NCI-H2171 treated with DMSO at 0.1 percent for 48 hours (cell line): ENCODE measurements around the gene TMEM131L.
"Not testable (repeated sequence)": the region's sequence is repeated elsewhere in the genome, so short reads cannot be mapped to it uniquely, and the experiment has no call there.

ENCODE experiments used
- DNase-seq: peaks from one replicate; lab custom pipeline; 2025; lab: John Stamatoyannopoulos, UW

Gene TMEM131L

DNA sequence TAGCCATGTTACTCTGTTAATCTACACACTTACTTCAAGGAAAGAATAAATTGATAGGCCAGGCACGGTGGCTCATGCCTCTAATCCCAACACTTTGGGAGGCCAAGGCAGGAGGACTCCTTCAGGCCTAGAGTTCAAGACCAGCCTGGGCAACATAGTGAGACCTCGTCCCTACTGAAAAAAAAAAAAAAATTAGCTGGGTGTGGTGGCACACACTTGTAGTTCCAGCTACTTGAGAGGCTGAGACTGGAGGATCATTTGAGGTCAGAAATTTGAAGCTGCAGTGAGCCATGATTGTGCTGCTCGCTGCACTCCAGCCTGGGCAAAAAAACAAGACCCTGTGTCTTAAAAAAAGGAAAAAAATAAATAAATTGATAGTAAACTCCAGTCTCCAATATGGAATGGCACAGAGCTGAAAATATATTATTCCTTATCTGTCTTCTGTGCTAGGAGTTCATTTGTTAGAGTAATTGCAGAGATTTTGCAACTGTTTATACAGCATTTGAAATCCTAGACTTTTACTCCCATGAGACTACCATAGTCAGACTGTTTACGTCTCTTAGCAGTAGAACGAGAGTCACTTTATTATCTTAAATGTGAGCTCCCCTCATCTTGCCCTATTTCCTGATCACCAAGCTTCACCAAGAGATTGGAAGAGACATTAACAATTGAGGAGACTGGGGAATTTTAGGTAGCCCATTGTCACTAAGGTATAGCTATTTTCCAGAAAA, 18.8 kb upstream of the TMEM131L start:
- DNase-seq = peak; percentile 49

DNA sequence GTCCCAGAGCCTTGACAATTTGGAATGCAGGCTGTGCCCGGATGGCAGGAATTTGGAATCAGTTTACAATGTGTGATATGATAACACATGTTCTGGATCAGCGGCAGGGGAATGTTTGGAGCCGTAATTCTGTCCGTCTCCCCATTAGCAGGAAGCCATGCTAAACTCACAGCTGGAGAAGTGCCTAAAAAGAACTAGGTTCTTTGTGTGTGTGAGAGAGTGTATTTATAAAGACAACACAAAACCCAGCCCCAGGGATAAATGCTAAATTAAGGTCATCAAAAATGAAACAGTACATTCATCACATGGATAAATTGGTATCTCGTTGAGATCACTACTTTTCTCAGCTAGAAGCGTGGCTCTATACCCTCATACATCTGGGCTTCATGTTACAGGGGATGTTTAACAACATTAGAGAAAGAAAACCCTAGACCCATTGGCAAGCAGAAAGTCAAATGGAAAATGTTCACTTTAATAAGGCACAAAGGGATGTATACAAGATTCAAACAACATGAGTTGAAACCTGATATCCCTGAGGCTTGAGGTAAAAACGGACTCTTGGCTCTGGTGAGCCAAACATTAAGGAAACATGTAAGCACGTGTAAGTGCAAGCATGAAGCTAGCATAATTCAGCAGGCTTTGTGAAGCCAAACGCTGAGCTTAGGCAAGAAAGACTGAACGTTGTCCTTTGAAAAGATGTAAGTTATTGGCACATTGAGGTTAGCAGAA, 18.0 kb upstream of the TMEM131L start:
- peak; percentile 13 for DNase-seq

DNA sequence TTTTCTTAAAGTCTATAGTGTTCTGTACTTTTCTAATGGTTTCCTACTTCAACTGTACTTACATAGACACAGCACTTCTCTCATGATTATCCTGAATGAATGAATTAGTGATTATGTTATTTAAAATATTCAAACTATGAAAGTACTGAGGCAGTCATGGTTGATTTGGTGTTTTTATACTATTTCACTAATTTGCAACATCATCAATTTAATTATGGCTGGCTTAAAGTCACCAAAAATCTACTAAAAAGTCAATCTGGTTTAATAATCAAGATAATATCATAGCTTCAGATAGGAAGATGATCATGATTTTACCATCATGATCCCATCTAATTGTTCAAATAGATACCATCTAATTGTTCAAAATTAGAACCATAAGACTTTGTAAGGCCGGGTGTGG, 16.8 kb upstream of the TMEM131L start:
- no peak for DNase-seq

DNA sequence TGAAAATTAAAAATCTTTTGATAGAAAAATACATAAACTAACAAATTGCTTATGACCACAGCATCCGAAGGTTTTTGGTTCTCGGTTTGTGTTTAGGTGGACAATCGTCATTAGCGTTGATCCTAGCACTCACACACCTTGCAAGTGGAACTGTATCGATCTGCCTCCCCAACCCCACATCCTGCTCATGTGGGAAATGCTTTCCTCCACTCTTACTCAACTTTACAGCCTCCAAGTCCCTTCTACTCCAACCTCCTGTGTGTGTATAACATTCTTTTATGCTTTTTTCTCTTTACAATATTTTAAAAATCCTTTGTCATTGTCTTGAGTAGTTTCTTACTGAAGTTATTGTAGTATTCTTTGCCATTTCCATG, 15.6 kb upstream of the TMEM131L start:
- DNase-seq = no peak

DNA sequence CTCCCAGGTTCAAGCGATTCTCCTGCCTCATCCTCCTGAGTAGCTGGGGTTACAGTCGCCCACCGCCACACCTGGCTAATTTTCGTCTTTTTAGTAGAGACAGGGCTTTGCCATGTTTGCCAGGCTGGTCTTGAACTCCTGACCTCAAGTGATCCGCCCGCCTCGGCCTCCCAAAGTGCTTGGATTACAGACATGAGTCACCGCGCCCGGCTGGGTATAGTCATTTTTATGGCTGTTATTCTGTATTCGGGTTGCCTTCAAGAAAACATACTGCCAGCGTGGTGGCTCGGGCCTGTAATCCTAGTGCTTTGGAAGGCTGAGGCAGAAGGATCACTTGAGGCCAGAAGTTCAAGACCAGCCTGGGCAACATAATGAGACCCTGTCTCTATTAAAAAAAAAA, 15.0 kb upstream of the TMEM131L start:
- not testable (repeated sequence) for DNase-seq

DNA sequence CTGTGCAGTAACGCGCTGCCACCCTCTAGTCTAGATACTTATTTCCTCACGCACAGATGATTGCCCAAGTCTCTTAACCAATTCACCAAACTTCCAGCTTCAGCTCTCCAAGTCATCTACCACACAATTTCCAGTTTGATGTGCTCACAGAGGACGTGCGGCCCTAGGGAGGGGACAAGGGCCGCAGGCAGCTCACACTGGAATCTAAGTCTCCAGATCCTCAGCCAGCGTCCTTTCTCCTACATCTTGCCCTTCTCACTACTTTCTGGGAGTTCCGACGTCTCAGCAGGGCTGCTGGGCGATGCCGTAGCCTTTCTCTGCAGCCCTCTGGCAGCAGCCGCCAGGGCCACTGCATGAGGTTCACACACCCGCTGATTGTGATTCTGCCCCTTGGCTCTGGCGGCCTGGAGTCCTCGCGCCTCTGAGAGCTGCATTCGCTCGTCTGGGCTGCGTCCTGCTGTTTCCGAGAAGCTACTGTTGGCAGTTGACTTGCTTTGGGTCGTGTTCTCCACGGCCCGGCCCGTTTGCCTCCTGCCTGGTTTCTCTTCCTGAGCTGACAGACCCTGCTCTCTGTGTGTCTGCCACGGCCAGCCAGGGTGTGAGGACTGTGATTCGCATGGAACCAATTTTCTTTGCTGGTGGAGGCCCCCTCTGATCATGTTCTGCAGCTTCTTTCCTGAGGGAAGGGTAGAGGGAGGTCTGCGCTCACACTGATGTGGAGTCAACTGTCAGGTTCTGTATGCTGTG, 14.1 kb upstream of the TMEM131L start:
- DNase-seq = no peak

DNA sequence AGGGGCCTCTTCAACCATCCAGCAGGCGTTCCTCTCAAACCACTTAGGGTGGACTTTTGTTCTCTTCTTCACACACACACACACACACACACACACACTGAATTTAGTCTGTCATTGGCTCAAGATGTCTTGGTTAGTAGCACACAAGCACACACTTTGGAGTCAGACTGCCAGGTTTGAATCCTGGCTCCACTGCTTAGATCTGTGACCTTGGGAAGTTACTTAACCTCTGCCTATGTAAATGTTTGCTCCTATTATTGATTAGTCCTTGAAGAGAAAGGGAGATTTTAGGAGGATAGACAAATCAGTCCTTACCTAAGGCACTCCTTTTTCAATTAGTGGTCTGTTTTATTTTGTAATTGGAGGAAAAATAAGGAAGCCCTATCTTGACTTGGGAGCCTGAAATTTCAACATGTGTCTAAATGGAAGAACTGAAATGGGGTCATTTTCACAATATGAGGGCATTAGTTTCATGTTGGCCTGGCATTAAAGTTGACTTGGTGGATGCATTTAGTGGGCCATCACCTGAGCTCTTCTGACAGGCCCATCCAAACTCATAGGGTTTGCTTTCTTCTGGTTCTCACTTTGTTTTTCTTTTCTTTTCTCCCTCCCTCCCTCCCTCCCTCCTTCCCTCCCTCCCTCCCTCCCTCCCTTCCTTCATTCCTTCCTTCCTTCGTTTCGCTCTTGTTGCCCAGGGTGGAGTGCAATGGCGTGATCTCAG, 13.3 kb upstream of the TMEM131L start:
- no peak for DNase-seq

DNA sequence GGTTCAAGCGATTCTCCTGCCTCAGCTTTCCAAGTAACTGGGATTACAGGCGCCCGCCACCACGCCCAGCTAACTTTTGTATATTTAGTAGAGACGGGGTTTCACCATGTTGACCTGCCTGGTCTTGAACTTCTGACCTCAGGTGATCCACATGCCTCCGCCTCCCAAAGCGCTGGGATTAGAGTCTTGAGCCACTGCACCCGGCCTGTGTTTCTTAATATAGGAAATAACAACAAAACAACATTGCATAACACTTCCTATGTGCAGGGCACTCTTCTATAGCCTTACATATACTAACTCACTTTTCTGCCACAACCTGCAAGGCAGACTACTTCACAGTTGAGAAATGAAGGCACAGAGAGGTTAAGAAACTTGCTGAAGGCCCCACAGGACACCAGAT, 12.8 kb upstream of the TMEM131L start:
- no peak for DNase-seq

DNA sequence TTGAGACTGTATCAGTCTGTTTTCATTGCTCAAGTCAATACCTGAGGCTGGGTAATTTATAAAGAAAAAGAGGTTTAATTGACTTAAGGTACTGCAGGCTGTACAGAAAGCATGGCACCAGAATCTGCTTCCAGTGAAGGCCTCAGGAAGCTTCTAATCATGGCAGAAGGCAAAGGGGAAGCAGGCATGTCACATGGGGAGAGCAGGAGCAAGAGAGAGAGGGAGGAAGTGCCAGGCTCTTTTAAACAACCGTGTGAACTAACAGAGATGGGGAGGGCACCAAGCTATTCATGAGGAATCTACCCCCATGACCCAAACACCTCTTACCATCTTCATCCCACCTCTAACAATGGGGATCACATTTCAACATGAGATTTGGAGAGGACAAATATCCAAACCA, 7.2 kb upstream of the TMEM131L start:
- no peak for DNase-seq

DNA sequence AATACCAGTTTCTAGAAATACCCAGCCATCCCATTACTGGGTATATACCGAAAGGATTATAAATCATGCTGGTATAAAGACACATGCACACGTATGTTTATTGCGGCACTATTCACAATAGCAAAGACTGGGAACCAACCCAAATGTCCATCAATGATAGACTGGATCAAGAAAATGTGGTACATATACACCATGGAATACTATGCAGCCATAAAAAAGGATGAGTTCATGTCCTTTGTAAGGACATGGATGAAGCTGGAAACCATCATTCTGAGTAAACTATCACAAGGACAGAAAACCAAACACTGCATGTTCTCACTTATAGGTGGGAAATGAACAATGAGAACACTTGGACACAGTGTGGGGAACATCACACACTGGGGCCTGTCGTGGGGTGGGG, 4.6 kb upstream of the TMEM131L start:
- not testable (repeated sequence) for DNase-seq

DNA sequence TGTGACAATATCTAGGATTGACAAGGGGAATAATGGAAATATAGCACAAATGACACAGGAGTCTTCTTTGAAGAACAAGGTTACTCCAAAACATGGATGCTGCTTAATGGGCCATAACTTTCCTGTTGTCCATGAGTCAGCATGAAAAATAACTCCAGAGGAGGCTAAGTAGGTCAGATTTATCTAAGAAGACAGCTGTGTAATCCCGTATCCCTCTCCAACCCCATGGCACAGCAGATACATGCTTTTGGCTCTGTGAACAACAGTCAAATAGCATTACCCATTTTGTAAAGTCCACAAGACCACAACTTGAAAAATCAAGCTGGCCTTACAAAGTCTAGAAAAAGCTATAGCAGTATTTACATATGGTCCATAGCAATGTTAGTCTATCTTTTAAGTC, 2.1 kb upstream of the TMEM131L start:
- no peak for DNase-seq

DNA sequence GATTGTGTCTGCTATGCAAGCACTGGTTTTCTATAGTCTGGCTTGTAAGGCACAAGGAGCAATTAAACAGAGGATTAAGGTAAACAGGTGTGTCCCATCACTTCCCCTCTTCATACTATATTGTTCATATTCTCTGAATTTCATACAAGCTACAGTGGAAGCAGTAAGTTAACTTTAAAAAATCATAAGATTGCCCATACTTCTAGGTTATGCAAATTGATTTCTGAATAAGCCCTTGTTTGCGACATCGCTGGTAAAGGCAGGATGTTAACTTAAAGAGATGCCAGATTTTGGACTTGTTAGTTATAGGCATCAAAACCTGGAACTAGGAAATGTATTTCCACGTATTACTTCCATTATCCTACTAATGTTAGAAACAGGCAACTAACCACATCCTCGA, 1.0 kb upstream of the TMEM131L start:
- DNase-seq = no peak

DNA sequence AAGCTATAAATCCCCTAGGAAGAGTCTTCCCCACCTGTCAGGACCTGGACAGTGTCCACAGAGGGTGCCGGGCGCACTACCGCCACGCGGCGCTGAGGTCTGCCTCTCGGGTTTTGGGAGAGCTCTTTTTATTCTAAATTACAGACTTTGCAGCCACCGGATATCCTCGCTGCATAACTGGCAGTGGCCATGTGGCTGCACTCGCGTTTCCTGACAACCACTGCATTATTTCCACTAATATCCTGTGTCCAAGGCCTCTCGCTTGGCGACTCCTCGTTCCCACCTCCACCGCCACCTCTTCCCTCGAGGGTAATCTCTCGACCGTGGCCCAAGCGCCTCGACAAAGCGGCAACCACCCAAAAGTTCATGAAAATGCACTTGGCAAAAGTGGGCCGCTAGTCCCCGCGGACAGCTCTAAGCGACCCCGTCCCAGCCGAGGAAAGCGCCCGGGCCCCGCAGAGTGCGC, 512 bp upstream of the TMEM131L start:
- DNase-seq = peak; percentile 26

DNA sequence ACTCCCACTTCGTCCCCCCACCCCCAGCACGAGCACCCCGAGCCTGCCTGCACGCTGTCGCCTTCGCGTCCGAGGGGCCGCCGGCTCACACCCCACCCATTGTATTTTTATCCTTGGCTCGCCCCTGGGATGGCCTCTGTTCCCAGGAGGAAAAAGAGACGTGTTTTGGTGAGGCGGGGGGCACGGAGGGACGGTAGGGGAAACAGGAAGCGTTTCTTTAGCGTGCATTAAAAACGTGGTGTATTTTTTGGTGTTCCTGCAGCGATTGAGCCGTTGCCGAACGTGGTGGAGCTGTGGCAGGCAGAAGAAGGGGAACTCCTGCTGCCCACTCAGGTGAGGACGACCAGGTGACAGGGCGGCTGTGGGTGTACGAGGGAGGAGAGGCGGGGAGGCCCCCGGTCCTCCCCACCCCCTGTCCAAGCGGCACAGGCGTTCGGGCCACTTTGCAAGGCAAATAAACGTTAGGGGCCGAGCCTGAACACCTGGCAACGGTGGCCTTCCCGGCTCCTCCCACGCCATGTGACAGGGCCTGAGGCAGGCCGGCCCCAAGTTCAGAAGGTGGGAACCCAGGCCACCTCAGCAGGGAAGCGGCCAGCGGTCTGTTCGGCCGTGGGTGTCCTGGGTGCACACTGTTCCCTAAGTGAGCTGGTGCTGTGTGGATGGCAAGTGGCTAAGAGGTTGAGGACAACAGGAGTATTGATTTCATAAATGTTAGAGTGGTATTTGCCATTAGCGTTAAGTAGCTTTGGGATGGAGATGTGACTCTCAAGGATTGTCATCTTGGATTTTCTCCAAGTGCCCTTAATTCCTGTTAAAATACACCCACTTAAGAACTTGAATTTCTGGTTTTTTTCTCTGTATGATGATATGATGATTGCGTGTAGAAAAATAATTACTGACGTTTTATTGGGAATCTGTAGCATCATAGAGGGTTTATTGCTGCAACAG, 1.1 kb downstream of the TMEM131L start:
- peak; percentile 4 for DNase-seq

DNA sequence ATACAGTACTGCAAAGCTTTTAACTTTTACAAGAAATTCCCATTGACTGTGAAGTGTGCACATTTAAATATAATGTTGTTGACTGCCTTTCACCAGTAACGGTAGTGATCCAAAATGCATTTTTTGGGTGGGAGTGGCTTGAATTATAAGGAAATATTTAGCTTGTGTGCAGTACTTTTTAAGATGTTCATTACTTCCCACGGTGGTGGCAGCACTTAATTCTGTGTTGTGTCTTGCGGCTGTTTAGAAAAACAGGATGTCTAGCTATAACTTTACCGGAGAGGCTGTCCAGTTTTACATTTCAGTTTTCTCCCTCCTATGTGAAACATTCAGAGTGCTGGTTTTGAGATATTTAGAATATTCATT, 1.7 kb downstream of the TMEM131L start:
- no peak for DNase-seq

DNA sequence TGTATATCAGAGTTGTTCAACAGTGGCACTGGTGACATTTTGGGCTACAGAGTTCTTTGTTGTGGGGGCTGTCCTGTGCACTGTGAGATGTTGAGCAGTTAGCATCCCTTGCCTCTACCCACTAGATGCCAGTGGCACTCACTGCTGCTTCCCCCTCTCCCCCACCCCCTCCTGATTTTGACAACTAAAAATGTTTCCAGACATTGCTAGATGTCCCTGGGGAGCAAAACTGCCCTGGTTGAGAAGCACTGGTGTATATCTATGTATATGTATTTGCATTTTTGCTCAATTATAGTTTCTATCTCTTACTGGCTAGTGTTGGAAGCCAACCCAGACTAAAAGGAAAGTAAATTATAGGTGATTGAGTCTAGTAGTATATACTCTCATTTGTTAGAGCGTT, 2.4 kb downstream of the TMEM131L start:
- peak; percentile 13 for DNase-seq

DNA sequence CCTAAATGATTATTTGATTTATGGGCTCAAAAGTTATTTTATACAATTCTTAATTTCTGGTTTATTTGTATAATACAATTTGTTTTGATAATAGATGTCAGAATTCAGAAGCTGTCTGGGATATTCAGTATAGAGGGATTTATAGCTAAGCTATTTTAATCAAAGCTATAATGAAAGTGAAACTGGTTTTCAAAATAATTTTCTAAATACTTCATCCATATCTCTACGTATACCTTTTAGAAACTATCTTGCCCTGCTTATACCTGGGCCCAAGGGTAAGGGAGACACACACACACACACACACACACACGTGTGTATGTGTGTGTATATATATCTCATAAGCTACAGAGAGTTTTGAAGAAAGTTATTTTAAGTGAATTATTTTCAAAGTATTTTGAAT, 2.9 kb downstream of the TMEM131L start:
- no peak for DNase-seq

DNA sequence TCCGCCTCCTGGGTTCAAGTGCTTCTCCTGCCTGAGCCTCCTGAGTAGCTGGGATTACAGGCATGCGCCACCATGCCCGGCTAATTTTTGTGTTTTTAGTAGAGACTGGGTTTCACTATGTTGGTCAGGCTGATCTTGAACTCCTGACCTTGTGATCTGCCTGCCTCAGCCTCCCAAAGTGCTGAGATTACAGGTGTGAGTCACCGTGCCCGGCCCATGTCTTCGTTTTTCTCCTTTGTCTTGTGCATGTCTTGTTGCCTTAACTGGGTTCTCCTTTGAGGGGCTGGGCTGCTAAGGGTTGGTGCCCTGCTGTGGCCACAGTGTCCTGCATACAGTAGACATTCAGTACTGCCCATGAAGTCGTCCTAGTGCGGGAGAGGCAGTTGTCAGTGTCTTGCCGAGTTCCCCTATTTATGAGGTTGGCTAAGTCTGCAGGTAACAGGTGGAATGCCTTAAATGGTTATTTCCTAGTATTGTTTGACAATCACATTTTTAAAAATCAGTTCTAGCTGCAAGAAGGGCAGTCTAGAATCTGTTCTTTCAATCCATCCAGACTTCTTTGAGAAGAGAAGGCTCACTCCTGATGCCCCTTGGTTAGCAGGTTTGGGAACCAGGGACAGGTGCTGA, 5.0 kb downstream of the TMEM131L start:
- not testable (repeated sequence) for DNase-seq

DNA sequence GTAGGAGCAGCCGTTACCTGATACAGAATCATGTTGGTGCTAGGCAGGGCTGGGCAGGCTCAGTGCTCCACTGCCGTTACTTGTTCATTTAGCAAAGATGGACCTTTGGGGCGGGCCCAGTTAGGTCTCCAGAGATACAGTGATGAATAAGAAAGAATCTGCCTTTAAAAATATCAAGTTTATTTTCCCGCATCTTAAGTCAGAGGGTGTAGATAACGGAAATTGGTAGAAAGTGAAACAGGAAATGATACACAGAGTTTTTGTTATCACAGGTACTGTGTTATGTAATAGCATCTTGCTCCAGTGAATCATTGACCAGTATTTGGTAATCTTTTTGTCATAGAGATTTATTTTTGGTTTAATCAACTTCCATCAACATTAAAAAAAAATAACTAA, 5.5 kb downstream of the TMEM131L start:
- DNase-seq = peak; percentile 29

DNA sequence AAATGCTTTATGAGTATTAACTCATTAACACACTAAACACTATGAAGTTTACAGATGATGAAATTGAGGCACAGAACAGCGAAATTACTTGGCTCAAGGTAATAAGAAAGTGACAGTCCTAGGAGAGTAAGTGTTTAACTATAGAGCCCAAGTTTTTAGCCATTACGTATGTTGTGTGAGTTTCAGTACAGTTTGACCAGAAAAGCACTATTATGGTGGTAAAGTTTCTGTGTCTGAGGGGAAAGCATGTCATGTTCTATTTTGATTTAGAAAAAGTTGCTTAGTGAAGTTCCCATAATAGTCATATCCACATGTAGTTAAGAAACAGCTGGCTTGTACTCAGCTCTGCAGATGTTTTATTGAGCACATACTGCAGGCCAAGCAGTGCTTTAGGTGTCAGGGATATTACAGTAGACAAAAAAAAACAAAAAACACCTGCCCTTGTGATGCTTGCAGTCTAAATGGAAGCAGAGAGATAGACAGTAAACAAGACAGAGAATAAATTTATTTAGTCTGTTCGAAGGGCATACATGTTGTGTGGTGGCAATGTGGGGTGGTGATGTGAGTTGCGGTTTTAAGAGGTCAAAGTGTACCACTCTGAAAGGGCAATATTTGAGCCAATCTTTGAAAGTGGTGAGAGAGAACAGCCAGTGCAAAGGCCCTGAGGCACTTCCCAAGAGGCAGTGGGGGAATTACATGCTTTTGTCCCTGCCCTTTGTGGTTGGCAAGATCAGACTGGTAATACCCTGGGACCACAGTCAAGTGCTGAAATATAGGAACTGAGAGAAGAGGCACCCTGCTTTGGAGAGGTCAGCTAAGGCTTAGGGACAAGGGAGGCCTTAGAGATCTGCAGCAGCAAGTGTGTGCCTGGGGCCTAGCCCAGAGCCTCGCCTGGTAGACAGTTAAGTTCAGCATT, 6.2 kb downstream of the TMEM131L start:
- DNase-seq = no peak
